ENCODE data around the gene CPEB3.

- TF ChIP-seq, protein P1, sequence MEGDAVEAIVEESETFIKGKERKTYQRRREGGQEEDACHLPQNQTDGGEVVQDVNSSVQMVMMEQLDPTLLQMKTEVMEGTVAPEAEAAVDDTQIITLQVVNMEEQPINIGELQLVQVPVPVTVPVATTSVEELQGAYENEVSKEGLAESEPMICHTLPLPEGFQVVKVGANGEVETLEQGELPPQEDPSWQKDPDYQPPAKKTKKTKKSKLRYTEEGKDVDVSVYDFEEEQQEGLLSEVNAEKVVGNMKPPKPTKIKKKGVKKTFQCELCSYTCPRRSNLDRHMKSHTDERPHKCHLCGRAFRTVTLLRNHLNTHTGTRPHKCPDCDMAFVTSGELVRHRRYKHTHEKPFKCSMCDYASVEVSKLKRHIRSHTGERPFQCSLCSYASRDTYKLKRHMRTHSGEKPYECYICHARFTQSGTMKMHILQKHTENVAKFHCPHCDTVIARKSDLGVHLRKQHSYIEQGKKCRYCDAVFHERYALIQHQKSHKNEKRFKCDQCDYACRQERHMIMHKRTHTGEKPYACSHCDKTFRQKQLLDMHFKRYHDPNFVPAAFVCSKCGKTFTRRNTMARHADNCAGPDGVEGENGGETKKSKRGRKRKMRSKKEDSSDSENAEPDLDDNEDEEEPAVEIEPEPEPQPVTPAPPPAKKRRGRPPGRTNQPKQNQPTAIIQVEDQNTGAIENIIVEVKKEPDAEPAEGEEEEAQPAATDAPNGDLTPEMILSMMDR (IDR thresholded peaks at IDR 0.05) = no peak
- TF ChIP-seq POLR2A (IDR thresholded peaks at IDR 0.05) = no peak
Observed at GRCh38 chr10:92126100-92126650, 164.7 kb downstream of the CPEB3 start.

All from thyroid gland (tissue), 4 donors.